ENCODE results near the gene ITGB5.
A peak's percentile ranks its signal among the peaks of the same experiment; 100 is the strongest.

Gene ITGB5

DNA sequence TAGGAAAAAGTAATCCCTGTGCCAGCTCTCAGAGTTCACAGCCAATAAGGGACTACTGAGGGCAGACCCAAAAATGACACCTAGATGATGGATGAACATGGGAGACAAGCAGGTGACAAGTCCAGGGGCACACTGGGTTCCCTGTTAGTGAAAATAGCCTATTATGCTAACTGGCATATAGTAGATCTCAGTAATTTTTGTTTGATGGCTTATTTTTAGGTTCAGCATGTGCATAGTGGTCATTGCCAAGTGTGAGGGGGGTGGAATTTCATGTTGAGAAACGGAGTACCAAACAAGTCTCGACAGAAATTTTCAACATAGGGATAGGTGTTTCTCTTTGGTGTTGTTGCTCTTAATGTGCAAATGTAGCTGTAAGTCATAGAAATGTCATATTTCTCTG, 6.4 kb upstream of the ITGB5 start:
- 92 to 100% methylated on average over 2 of the region's 2 CpGs for WGBS, 2 experiments (ENCODE audit: insufficient coverage in 2 of 2)
- Histone ChIP-seq H3K4me3 (ENCODE audit: extremely low read depth, insufficient read depth, low read length, poor library complexity, severe bottlenecking) (no peak overlapping the region), H3K9me3 (ENCODE audit: control insufficient read depth, low read length) (no peaks in the 10 kb centered on the region), H3K36me3 (ENCODE audit: control insufficient read depth, insufficient read depth, low read length) (no peaks in the 10 kb centered on the region), H3K4me1 (ENCODE audit: control insufficient read depth, insufficient read depth, low read length, poor library complexity, severe bottlenecking) (no peaks in the 10 kb centered on the region), H3K27ac (ENCODE audit: low read depth, low read length, severe bottlenecking) (no peak overlapping the region)

DNA sequence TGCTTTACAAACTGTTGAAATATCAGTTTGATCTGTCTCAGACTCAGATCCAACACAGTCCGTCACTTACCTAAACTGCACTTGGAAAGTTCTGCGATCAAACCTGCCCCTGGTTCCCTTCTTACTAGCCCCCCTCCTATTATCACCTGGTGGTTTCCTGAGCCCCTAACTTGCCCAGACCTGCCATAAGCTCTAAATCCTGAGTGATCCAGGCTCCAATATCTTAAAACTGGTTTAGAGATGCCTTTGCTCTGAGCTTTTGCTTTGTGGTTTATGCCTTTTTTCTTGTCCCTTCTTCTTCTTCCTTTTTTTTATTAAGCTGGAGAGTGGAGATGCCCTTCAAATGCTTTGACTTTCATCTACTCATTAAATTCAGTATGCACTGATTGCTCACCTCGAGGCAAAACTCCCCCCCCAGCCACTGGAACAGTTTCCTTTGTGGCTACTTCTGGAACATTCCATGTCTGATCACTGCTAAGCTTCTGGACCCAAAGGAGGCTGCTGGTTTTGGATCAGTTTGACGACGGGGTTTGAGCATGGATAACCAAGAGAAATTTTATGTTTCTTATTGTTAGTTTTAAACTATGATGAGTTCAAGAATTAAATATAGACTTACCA, 3.5 kb upstream of the ITGB5 start:
- Histone ChIP-seq H3K27ac (ENCODE audit: low read depth, low read length, severe bottlenecking) (no peak overlapping the region), H3K4me3 (ENCODE audit: extremely low read depth, insufficient read depth, low read length, poor library complexity, severe bottlenecking) (no peak overlapping the region), H3K36me3 (ENCODE audit: control insufficient read depth, insufficient read depth, low read length) (no peaks in the 10 kb centered on the region), H3K9me3 (ENCODE audit: control insufficient read depth, low read length) (no peaks in the 10 kb centered on the region), H3K4me1 (ENCODE audit: control insufficient read depth, insufficient read depth, low read length, poor library complexity, severe bottlenecking) (peaks cover 3% of the 10 kb centered on the region)
- 93 to 95% methylated on average over 3 to 4 of the region's 5 CpGs for WGBS, 2 experiments (ENCODE audit: insufficient coverage in 2 of 2)

DNA sequence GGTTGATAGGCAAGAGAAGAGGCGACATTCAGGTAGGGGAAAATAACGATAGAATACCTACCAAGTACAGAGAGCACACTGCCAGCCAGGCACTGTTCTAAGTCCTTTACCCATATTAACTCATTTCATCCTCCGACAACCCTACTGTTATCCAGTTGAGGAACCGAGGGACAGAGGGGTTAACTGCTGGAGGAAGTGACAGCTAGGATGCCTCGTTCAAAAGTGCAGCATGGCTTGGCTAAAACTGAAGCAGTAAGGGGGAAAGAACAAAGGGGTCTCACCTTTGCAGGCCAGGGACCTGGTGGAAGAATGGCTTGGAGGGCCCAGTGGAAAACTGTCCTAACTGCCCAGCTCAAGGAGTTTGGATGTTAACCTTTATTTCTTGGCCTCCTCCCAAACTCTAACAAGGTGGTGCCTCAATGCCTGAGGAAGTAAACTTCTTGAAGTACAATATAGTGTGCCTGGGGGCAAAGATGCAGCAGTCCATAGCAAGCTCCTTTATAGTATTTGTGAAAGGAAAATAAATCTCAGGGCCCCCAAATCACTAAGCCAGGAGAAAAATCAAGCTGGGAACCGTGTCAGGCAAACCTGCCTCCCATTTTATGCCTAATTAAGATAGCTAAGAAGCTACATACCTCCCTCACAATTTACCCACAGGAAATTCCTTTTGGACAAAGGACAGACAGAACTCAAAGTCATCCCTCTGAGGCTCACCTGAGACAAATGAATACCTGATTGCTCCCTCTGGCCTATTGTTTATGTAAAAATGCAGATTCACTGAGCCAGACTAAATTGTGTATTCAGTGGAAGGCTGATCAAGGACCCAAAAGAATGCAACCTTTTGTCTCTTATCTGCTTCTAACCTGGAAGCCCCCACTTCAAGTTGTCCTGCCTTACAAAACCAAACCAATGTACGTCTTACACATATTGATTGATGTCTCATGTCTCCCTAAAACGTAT, 1.6 kb upstream of the ITGB5 start:
- Histone ChIP-seq H3K4me3 (ENCODE audit: extremely low read depth, insufficient read depth, low read length, poor library complexity, severe bottlenecking) (no peak overlapping the region), H3K27ac (ENCODE audit: low read depth, low read length, severe bottlenecking) (no peak overlapping the region), H3K4me1 (ENCODE audit: control insufficient read depth, insufficient read depth, low read length, poor library complexity, severe bottlenecking) (peaks cover 9% of the 10 kb centered on the region), H3K9me3 (ENCODE audit: control insufficient read depth, low read length) (no peaks in the 10 kb centered on the region), H3K36me3 (ENCODE audit: control insufficient read depth, insufficient read depth, low read length) (no peaks in the 10 kb centered on the region)
- WGBS, 2 experiments (ENCODE audit: insufficient coverage in 2 of 2), result 42 to 64% methylated on average over 4 of the region's 8 CpGs

DNA sequence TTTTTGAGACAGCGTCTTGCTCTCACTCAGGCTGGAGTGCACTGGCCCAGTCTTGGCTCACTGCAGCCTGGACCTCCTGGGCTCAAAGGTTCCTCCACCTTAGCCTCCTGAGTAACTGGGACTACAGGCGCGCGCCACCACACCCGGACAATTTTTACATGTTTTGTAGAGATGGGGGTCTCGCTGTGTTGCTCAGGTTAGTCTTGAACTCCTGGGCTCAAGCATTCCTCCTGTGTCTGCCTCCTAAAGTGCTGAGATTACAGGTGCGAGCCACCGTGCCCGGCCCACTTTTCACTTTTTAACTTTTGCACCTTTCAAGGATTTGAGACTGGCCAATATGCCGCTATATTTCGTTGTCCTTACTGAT, 750 bp upstream of the ITGB5 start:
- Histone ChIP-seq H3K27ac (ENCODE audit: low read depth, low read length, severe bottlenecking) (no peak overlapping the region), H3K4me3 (ENCODE audit: extremely low read depth, insufficient read depth, low read length, poor library complexity, severe bottlenecking) (peak overlapping the region; percentile 64)
- 86 to 96% methylated on average over 7 to 9 of the region's 11 CpGs for WGBS, 2 experiments (ENCODE audit: insufficient coverage in 2 of 2)

DNA sequence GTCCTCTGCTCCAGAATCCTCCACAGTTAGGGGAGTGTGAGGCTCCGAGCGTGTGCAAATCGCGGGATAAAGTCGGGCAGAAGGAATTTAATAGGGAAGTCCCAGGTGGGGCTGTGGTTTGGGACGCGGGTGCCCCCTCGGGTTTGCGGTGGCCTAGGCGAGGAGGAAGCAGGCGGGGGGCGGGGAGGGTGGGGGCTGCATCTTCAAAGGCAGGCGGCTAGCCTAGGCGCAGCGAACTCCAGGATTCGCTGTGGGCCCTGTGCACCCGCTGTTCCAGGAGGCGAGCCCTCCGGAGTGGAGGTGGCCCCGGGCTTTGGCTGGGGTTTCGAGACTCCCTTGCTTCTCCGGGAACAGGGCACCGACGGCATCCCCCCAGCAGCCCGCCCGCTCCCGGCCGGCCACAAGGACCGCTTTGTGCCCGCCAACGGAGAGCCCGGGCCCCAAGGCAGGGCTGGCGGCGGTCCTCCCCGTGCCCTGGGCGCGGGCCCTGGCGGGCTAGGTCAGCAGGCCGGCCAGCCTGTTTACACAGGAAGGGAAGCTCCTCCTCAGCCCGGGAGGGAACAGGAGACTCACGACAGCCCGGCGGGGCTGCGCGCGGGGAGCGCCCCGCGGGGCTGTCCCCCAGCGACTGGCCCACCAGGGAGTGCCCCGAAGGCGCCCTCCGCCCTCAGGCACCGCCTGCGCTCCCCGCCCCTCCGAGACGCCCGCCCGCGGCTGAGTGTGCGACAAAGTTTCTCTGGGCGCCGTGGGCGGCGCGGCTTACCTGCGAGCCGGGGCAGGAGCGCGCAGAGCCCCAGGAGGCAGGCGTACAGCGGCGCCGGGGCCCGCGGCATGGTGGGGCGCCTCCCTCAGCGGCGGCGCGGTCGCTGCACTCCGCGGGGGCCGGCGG, 753 bp downstream of the ITGB5 start:
- H3K27ac ChIP-seq (ENCODE audit: low read depth, low read length, severe bottlenecking), result peak overlapping the region; percentile 50
- H3K4me3 ChIP-seq (ENCODE audit: extremely low read depth, insufficient read depth, low read length, poor library complexity, severe bottlenecking), result peak overlapping the region; percentile 64
- peaks cover 26% of the 10 kb centered on the region for H3K4me1 ChIP-seq (ENCODE audit: control insufficient read depth, insufficient read depth, low read length, poor library complexity, severe bottlenecking)
- no peaks in the 10 kb centered on the region for H3K9me3 ChIP-seq (ENCODE audit: control insufficient read depth, low read length)
- 0 to 1% methylated on average over 37 to 66 of the region's 87 CpGs for WGBS, 2 experiments (ENCODE audit: insufficient coverage in 2 of 2)
- no peaks in the 10 kb centered on the region for H3K36me3 ChIP-seq (ENCODE audit: control insufficient read depth, insufficient read depth, low read length)

More for the DNA sequence above, 750 bp upstream of the ITGB5 start:
- Histone ChIP-seq H3K36me3 (ENCODE audit: control insufficient read depth, insufficient read depth, low read length) (no peaks in the 10 kb centered on the region), H3K4me1 (ENCODE audit: control insufficient read depth, insufficient read depth, low read length, poor library complexity, severe bottlenecking) (peaks cover 18% of the 10 kb centered on the region), H3K9me3 (ENCODE audit: control insufficient read depth, low read length) (no peaks in the 10 kb centered on the region)

DNA sequence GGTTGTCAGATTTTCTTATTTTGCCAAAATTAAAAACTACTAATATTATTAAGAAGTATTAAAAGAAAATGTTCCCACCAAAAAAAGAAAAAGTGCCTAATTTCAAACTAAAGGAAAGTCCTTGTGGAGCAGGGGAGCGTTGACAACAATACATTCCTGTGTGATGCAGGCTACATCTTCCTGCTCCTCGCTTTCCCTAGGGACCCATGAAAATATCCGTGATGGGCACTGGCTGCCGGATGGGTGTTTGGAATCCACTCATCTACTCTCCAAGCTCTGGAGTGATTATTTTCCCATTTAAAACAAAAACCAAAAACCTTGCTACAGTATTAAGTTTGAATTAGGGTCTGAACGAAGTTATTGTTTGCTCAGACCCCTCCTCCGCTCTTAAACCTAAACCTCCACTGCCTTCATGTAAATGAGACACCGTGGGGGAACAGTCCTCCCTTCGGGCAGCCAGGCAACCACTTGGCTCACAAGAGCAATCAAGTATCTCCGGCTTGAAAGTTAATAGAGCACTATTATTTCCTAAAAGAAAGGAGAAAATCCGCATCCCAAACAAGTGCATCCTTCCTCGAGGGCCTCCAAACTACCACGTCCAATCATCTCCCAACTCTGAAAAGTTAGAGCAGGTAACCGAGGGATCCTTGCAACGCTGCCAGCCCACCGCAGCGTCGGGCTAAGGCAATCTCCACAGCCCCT, 1.5 kb downstream of the ITGB5 start:
- Histone ChIP-seq H3K36me3 (ENCODE audit: control insufficient read depth, insufficient read depth, low read length) (no peaks in the 10 kb centered on the region), H3K27ac (ENCODE audit: low read depth, low read length, severe bottlenecking) (peak overlapping the region; percentile 39), H3K9me3 (ENCODE audit: control insufficient read depth, low read length) (no peaks in the 10 kb centered on the region), H3K4me3 (ENCODE audit: extremely low read depth, insufficient read depth, low read length, poor library complexity, severe bottlenecking) (peak overlapping the region; percentile 64), H3K4me1 (ENCODE audit: control insufficient read depth, insufficient read depth, low read length, poor library complexity, severe bottlenecking) (peaks cover 26% of the 10 kb centered on the region)
- 6 to 25% methylated on average over 5 to 14 of the region's 17 CpGs for whole genome bisulfite sequencing, 2 experiments (ENCODE audit: insufficient coverage in 2 of 2)

DNA sequence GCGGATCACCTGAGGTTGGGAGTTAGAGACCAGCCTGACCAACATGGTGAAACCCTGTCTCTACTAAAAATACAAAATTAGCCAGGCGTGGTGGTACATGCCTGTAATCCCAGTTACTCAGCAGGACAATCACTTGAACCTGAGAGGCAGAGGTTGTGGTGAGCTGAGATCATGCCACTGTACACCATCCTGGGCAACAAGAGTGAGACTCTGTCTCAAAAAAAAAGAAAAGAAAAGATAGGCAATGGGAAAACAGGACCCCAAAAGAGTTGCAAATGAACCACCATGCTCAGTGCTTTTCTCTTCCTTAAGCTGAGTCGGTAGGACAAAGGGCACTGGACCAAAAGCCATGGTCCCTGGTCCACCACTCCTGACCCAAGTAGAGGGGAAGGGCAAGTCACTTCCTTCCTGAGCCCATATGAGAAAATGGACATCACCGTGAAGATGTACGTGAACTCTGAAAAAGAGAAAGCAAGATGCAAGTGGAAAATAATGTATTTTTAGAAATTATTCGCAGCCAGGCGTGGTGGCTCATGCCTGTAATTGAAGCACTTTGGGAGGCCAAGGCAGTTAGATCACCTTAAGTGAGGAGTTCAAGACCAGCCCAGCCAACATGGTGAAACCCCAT, 2.6 kb downstream of the ITGB5 start:
- 77 to 78% methylated on average over 6 of the region's 7 CpGs for WGBS, 2 experiments (ENCODE audit: insufficient coverage in 2 of 2)

DNA sequence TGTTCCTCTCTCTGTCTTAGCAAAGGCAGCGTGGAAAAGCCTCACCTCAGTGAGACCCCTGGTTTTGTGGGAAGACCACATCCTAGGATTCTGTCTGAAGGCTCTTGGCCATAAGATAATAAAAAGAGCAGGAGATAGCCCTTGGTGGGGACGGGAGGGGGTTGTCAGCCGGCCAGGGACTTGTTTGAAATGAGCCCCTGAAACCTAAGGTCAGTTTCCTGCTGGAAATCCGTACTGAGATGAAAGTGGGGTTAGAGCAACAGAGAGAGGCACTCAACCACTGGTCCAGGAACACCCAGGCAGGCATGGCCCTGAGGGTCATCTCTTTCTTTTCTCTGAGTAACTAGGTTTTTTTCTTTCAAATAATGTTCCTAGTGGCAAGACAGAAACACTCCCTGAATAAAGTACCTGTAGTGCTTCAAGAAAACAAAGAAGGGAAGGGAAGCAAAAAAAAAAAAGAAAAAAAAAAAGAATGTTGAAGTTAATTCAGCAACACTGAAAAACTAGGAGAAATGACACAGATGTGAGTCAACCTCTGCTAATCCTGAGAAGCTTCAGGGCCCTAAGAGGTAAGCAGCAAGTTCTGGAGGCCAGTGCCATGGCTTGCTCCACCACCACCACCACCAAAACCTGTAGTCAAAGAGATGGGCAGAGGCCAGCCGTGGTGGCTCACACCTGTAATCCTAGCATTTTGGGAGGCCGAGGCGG, 3.2 kb downstream of the ITGB5 start:
- H3K4me3 ChIP-seq (ENCODE audit: extremely low read depth, insufficient read depth, low read length, poor library complexity, severe bottlenecking), result no peak overlapping the region

More for the DNA sequence above, 2.6 kb downstream of the ITGB5 start:
- Histone ChIP-seq H3K9me3 (ENCODE audit: control insufficient read depth, low read length) (no peaks in the 10 kb centered on the region), H3K27ac (ENCODE audit: low read depth, low read length, severe bottlenecking) (no peak overlapping the region), H3K4me3 (ENCODE audit: extremely low read depth, insufficient read depth, low read length, poor library complexity, severe bottlenecking) (no peak overlapping the region), H3K4me1 (ENCODE audit: control insufficient read depth, insufficient read depth, low read length, poor library complexity, severe bottlenecking) (peaks cover 29% of the 10 kb centered on the region), H3K36me3 (ENCODE audit: control insufficient read depth, insufficient read depth, low read length) (no peaks in the 10 kb centered on the region)

DNA sequence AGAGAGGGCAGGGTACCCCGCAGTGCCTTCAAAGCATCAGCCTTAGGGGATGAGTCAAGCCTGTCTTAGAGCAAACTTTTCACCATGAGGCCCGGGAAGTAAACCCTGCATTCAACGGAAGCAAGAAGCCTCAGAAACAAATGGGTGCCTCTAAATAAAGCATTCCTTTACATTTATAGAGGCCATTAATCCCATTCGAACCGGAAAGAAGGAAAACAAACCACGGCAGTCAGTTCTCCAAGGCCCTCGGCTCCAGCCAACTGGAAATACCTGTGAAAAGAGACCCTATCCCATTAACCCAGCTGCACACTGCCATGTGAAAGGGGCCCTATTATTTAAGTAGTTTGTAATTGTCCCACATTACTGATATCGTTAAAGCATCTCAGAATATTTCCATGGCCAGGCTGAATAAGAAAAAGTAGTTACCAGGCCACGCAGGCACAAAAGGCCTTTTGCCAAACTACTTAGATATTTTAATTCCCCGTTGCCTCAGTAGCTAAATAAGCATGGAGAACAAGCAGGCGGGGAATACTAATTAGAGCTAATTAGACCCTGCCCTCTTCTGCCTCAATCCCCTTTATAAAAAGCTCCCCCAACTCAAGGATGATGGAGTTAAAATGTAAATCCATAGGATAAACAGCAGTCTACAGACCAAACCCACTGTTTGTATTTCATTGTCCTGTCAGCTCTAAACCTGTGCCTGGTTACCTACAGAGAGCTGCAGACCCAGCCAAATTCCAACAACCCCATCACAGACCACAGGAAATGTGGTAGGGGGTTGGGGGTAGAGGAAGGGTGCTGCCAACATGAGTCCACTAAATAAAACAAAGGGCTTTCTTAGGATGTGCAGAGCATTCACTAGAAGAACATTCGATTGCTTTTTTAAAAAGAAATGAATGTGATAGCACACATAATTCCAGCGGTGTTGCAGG, 4.1 kb downstream of the ITGB5 start:
- peaks cover 37% of the 10 kb centered on the region for H3K4me1 ChIP-seq (ENCODE audit: control insufficient read depth, insufficient read depth, low read length, poor library complexity, severe bottlenecking)
- no peaks in the 10 kb centered on the region for H3K9me3 ChIP-seq (ENCODE audit: control insufficient read depth, low read length)
- H3K36me3 ChIP-seq (ENCODE audit: control insufficient read depth, insufficient read depth, low read length), result no peaks in the 10 kb centered on the region
- WGBS, 2 experiments (ENCODE audit: insufficient coverage in 2 of 2), result 21 to 43% methylated on average over 8 to 12 of the region's 13 CpGs
- H3K27ac ChIP-seq (ENCODE audit: low read depth, low read length, severe bottlenecking), result peak overlapping the region; percentile 4
- no peak overlapping the region for H3K4me3 ChIP-seq (ENCODE audit: extremely low read depth, insufficient read depth, low read length, poor library complexity, severe bottlenecking)

More for the DNA sequence above, 3.2 kb downstream of the ITGB5 start:
- Histone ChIP-seq H3K36me3 (ENCODE audit: control insufficient read depth, insufficient read depth, low read length) (no peaks in the 10 kb centered on the region), H3K27ac (ENCODE audit: low read depth, low read length, severe bottlenecking) (peak overlapping the region; percentile 4), H3K4me1 (ENCODE audit: control insufficient read depth, insufficient read depth, low read length, poor library complexity, severe bottlenecking) (peaks cover 35% of the 10 kb centered on the region), H3K9me3 (ENCODE audit: control insufficient read depth, low read length) (no peaks in the 10 kb centered on the region)
- 55 to 66% methylated on average over 5 to 6 of the region's 7 CpGs for WGBS, 2 experiments (ENCODE audit: insufficient coverage in 2 of 2)
